ENCODE data around the gene GATA2.

GATA2 gene

DNA sequence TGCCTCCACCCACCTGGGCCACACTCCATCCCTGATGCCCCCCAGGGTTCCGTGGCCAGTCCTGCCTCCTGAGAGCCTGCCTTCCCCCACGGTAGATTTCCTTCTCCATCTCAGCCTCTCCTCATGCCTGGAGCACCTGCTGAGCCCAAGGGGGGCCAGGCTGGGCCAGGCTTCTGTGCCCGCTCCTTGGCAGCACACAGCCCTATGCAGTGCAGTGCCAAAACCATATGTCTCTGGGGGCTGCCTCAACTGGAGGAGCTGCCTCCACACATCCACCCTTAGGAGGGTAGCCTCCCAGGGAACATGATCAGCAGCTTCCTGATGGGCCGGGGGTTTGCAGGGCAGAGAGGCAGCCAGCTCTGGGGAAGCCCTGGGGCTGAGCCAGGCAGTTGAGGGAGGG lies 24.6 kb upstream of the GATA2 start:
- Histone ChIP-seq H3K9me3 (ENCODE audit: control insufficient read depth in 2 of 2, low read length in 2 of 2) (peaks cover 0 to 3% of the 10 kb centered on the region in 2 donors), H3K27ac (ENCODE audit: low read length) (no peak overlapping the region), H3K9ac (ENCODE audit: low read length in 2 of 2) (no peak overlapping the region), H3K4me1 (ENCODE audit: control insufficient read depth, insufficient read depth, low read length) (no peaks in the 10 kb centered on the region), H3K36me3 (ENCODE audit: control insufficient read depth in 2 of 2, insufficient read depth in 2 of 2, low read length in 2 of 2) (no peaks in the 10 kb centered on the region), H3K4me3 (ENCODE audit: low read length in 2 of 2) (no peak overlapping the region), H3K27me3 (ENCODE audit: control insufficient read depth in 1 of 2, insufficient read depth in 2 of 2, low read length in 2 of 2) (peaks cover 16 to 26% of the 10 kb centered on the region in 2 donors)

DNA sequence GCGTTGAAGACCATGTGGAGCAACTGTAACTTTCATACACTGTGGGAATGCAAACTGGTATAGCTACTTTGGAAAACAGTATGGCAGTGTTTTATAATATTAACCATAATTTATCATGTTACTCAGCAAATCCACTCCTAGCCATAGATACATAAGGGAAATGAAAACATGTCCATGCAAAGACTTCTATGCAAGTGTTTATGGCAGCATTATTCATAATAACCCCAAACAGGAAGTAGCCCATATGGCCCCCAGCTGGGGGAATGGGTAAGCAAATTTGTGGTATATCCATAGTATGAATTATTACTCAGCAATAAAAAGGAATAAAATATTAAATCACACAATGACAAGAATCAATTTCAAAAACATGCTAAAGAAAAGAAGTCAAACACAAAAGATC lies 23.0 kb upstream of the GATA2 start:
- Histone ChIP-seq H3K9ac (ENCODE audit: low read length in 2 of 2) (no peak overlapping the region), H3K4me3 (ENCODE audit: low read length in 2 of 2) (no peak overlapping the region), H3K27me3 (ENCODE audit: control insufficient read depth in 1 of 2, insufficient read depth in 2 of 2, low read length in 2 of 2) (peaks cover 11 to 25% of the 10 kb centered on the region in 2 donors), H3K27ac (ENCODE audit: low read length) (no peak overlapping the region), H3K36me3 (ENCODE audit: control insufficient read depth in 2 of 2, insufficient read depth in 2 of 2, low read length in 2 of 2) (no peaks in the 10 kb centered on the region), H3K4me1 (ENCODE audit: control insufficient read depth, insufficient read depth, low read length) (no peaks in the 10 kb centered on the region), H3K9me3 (ENCODE audit: control insufficient read depth in 2 of 2, low read length in 2 of 2) (peaks cover 0 to 3% of the 10 kb centered on the region in 2 donors)

DNA sequence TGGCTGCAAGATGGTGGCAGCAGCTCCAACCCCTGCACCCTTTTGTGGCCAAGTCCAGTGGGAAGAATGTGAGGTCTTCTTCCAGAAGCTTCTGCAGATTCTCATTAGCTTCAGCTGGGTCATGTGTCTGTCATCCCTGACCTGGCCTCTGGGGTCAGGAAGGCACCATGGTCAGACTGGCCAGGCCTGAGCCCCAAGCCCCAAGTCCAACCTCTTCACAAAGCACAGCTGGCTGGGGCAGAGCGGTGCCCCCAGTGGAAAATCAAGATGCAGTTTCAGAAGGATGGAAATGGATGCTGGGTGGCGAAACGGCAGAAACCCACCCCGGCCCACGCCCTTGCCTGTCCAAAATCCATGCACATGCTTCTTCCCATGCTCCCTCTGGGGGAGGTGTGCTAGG lies 15.9 kb upstream of the GATA2 start:
- Histone ChIP-seq H3K9ac (ENCODE audit: low read length in 2 of 2) (no peak overlapping the region), H3K27ac (ENCODE audit: low read length) (no peak overlapping the region), H3K4me1 (ENCODE audit: control insufficient read depth, insufficient read depth, low read length) (no peaks in the 10 kb centered on the region), H3K36me3 (ENCODE audit: control insufficient read depth in 2 of 2, insufficient read depth in 2 of 2, low read length in 2 of 2) (no peaks in the 10 kb centered on the region), H3K4me3 (ENCODE audit: low read length in 2 of 2) (no peak overlapping the region), H3K27me3 (ENCODE audit: control insufficient read depth in 1 of 2, insufficient read depth in 2 of 2, low read length in 2 of 2) (peaks cover 0 to 25% of the 10 kb centered on the region in 2 donors), H3K9me3 (ENCODE audit: control insufficient read depth in 2 of 2, low read length in 2 of 2) (peaks cover 0 to 6% of the 10 kb centered on the region in 2 donors)

DNA sequence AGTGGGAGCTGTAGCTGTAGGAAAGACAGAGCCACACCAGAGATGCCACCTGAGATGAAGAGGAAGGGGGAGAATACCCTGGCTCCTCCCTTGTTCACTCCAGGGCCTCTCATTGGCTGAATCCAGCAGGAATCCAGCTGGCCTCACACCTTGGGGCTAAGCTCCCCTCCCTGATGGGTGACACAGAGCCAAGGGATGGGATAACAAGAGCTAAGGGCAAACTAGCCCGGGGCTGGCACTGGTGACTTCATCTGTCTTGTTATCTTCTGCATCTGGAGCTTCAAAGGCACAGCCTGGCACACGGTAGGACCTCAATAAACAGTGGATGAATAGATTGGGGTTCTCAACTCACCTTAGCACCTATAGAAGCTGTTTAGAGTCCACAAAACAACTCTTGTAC lies 13.8 kb upstream of the GATA2 start:
- Histone ChIP-seq H3K27ac (ENCODE audit: low read length) (no peak overlapping the region), H3K27me3 (ENCODE audit: control insufficient read depth in 1 of 2, insufficient read depth in 2 of 2, low read length in 2 of 2) (peaks cover 0 to 26% of the 10 kb centered on the region in 2 donors), H3K9ac (ENCODE audit: low read length in 2 of 2) (no peak overlapping the region), H3K4me1 (ENCODE audit: control insufficient read depth, insufficient read depth, low read length) (no peaks in the 10 kb centered on the region), H3K36me3 (ENCODE audit: control insufficient read depth in 2 of 2, insufficient read depth in 2 of 2, low read length in 2 of 2) (no peaks in the 10 kb centered on the region), H3K9me3 (ENCODE audit: control insufficient read depth in 2 of 2, low read length in 2 of 2) (peaks cover 0 to 6% of the 10 kb centered on the region in 2 donors), H3K4me3 (ENCODE audit: low read length in 2 of 2) (no peak overlapping the region)

DNA sequence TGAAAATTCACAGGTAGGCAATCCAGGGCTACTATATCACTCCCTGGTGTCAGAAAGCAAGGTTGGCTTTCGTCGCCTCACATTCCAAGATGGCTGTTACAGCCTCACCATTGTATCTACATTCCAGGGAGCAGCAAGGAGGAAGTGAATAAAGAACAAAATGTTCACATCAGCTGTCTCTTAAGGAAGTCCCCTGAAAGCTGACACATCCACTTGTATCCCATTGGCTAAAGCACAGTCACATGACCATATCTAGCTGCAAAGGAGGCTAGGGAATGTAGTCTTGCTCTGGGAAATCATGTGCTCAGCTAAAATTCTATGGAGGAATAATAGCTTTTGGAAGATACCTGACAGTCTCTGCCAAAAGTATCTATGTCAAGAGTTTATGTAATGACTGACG lies 12.8 kb upstream of the GATA2 start:
- Histone ChIP-seq H3K9ac (ENCODE audit: low read length in 2 of 2) (no peak overlapping the region), H3K9me3 (ENCODE audit: control insufficient read depth in 2 of 2, low read length in 2 of 2) (peaks cover 0 to 6% of the 10 kb centered on the region in 2 donors), H3K27me3 (ENCODE audit: control insufficient read depth in 1 of 2, insufficient read depth in 2 of 2, low read length in 2 of 2) (peaks cover 2 to 26% of the 10 kb centered on the region in 2 donors), H3K4me3 (ENCODE audit: low read length in 2 of 2) (no peak overlapping the region), H3K36me3 (ENCODE audit: control insufficient read depth in 2 of 2, insufficient read depth in 2 of 2, low read length in 2 of 2) (no peaks in the 10 kb centered on the region), H3K4me1 (ENCODE audit: control insufficient read depth, insufficient read depth, low read length) (no peaks in the 10 kb centered on the region), H3K27ac (ENCODE audit: low read length) (no peak overlapping the region)

DNA sequence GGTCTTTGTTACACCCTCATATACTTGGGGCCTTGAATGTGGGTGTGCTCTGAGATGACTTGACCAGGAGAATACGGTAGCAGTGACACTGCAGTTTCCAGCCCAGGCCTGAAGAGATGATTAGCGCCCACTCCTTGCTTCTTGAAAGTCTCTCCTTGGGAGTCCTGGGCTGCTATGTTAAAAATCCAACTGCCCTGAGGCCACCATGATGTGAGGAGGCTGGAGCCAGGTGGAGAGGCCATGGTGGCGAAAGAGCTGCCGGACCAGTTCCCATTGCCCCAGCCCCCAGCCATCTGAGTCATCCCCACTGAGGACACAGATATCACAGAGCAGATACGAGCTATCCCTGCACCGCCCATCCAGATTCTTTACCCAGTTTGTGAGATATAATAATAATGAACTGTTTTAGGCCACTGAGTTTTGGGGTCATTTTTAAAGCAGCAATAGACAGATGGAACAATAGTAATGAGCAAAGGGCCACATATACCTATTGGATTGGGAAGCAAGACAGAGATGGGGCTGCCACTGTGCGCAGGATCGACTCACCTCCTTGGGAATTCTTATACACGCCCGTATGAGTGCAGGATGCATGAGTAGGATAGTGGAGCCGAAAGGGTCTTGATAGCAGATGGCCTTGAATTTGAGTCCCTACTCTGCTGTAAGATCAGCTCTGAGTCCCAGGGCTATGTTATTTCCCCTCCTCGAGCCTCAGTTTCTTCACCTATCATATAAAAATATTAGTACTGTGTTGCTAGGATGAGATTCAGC lies 12.1 kb upstream of the GATA2 start:
- no peak overlapping the region for H3K27ac ChIP-seq (ENCODE audit: low read length)
- H3K4me3 ChIP-seq (ENCODE audit: low read length in 2 of 2), result no peak overlapping the region
- no peaks in the 10 kb centered on the region for H3K4me1 ChIP-seq (ENCODE audit: control insufficient read depth, insufficient read depth, low read length)
- peaks cover 0 to 6% of the 10 kb centered on the region in 2 donors for H3K9me3 ChIP-seq (ENCODE audit: control insufficient read depth in 2 of 2, low read length in 2 of 2)
- no peak overlapping the region for H3K9ac ChIP-seq (ENCODE audit: low read length in 2 of 2)
- H3K36me3 ChIP-seq (ENCODE audit: control insufficient read depth in 2 of 2, insufficient read depth in 2 of 2, low read length in 2 of 2), result no peaks in the 10 kb centered on the region
- H3K27me3 ChIP-seq (ENCODE audit: control insufficient read depth in 1 of 2, insufficient read depth in 2 of 2, low read length in 2 of 2), result peaks cover 5 to 26% of the 10 kb centered on the region in 2 donors

DNA sequence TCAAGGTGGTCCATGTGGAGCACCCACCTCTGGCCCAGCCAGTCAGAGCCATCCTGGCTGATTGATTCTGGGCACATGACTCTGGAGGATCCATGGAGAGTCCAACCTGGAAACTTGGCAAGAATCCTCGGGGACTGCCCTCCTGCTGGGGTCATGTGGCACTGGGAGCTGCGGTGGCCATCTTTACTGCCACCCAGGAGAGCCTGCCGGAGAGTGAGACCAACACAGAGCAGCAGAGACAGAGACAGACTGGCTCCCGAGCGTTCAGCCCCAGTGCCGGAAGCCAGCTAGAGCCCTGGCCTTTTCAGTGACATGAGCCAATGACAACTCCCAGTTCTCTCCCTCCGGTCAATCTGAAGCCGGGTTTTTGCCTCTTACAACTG lies 11.5 kb upstream of the GATA2 start:
- no peak overlapping the region for H3K9ac ChIP-seq (ENCODE audit: low read length in 2 of 2)
- no peaks in the 10 kb centered on the region for H3K36me3 ChIP-seq (ENCODE audit: control insufficient read depth in 2 of 2, insufficient read depth in 2 of 2, low read length in 2 of 2)
- H3K4me1 ChIP-seq (ENCODE audit: control insufficient read depth, insufficient read depth, low read length), result no peaks in the 10 kb centered on the region
- peaks cover 10 to 30% of the 10 kb centered on the region in 2 donors for H3K27me3 ChIP-seq (ENCODE audit: control insufficient read depth in 1 of 2, insufficient read depth in 2 of 2, low read length in 2 of 2)
- H3K9me3 ChIP-seq (ENCODE audit: control insufficient read depth in 2 of 2, low read length in 2 of 2), result peaks cover 0 to 6% of the 10 kb centered on the region in 2 donors
- H3K4me3 ChIP-seq (ENCODE audit: low read length in 2 of 2), result no peak overlapping the region
- H3K27ac ChIP-seq (ENCODE audit: low read length), result no peak overlapping the region

DNA sequence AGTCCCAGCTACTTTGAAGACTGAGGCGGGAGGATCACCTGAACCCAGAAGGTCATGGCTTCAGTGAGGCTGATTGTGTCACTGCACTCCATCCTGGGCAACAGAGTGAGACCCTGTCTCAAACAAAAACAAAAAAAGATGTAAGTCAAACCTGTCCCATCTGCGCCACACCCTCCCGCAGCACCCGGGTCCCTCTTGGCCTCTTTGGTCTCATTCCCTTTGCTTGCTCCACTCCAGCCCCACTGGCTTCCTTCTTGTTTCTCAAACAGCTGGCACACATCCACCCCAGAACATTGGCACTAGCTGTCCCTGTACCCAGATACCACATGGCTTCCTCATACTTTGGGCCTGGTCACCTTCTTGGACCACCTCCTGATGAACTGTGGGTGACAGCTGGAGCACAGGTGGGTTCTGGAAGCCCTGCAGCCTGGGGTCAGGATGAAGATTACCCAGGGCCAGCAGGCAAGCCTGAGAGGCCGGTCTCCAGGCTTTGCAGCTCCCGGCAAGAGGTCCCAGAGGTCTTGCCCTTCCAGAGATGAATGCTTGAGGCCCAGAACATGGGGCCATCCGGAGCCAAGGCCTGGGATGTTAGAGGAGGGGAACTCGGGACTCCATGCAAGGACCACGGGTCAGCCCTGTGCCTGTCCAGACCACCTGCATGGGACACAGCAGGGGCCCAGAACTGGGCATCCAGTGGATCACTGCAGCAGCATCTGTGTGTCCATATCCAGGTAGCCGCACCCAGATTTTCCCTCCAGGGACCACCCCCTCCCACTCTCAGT lies 10.9 kb upstream of the GATA2 start:
- Histone ChIP-seq H3K9ac (ENCODE audit: low read length in 2 of 2) (no peak overlapping the region), H3K4me3 (ENCODE audit: low read length in 2 of 2) (no peak overlapping the region), H3K27ac (ENCODE audit: low read length) (no peak overlapping the region), H3K4me1 (ENCODE audit: control insufficient read depth, insufficient read depth, low read length) (no peaks in the 10 kb centered on the region), H3K27me3 (ENCODE audit: control insufficient read depth in 1 of 2, insufficient read depth in 2 of 2, low read length in 2 of 2) (peaks cover 16 to 32% of the 10 kb centered on the region in 2 donors), H3K9me3 (ENCODE audit: control insufficient read depth in 2 of 2, low read length in 2 of 2) (peaks cover 0 to 6% of the 10 kb centered on the region in 2 donors), H3K36me3 (ENCODE audit: control insufficient read depth in 2 of 2, insufficient read depth in 2 of 2, low read length in 2 of 2) (no peaks in the 10 kb centered on the region)

DNA sequence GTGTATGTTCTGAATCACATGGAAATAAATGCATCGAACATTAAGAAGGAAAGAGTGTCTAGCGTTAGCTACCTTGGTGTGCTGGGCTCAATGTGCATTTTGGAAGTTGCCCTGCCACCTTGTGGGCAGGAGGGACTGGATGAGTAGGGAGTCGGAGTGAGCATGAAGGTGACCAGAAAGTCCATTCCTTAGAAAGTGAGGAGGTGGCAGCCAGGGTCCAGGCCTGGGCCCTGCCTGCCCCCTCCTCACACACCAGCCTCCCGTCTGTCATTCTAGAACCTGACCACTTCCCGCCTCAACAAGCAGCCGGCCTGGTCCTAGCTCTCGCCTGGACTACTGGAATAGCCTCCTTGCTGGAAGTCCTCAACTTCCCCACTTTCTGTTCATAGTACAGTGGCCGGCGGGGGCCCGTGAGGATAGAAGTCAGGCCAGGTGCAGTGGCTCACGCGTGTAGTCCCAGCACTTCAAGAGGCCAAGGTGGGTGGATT lies 10.2 kb upstream of the GATA2 start:
- H3K4me3 ChIP-seq (ENCODE audit: low read length in 2 of 2), result no peak overlapping the region
- no peak overlapping the region for H3K9ac ChIP-seq (ENCODE audit: low read length in 2 of 2)
- no peaks in the 10 kb centered on the region for H3K4me1 ChIP-seq (ENCODE audit: control insufficient read depth, insufficient read depth, low read length)
- H3K27me3 ChIP-seq (ENCODE audit: control insufficient read depth in 1 of 2, insufficient read depth in 2 of 2, low read length in 2 of 2), result peaks cover 24 to 39% of the 10 kb centered on the region in 2 donors
- peaks cover 0 to 6% of the 10 kb centered on the region in 2 donors for H3K9me3 ChIP-seq (ENCODE audit: control insufficient read depth in 2 of 2, low read length in 2 of 2)
- H3K27ac ChIP-seq (ENCODE audit: low read length), result no peak overlapping the region
- H3K36me3 ChIP-seq (ENCODE audit: control insufficient read depth in 2 of 2, insufficient read depth in 2 of 2, low read length in 2 of 2), result no peaks in the 10 kb centered on the region

DNA sequence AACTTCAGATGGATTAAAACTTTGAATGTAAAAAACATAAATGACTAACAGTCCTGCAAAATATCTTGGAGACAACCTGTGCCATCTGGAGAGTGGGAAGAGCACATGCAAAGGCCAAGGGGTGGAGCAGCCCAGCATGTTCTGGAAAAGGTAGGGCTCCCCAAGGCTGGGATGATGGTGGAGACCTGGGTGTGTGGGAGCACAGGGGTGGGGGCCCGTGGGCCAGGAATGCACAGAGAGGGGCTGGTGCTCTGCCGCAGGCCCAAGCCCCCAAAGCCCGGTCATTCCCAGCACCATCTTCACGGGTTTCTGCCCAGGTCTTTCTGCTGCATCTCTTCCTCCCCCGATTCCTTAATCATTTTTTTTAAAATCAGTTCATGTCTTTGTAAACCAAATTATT lies 9.7 kb upstream of the GATA2 start:
- Histone ChIP-seq H3K4me1 (ENCODE audit: control insufficient read depth, insufficient read depth, low read length) (peaks cover 3% of the 10 kb centered on the region), H3K27me3 (ENCODE audit: control insufficient read depth in 1 of 2, insufficient read depth in 2 of 2, low read length in 2 of 2) (peaks cover 27 to 39% of the 10 kb centered on the region in 2 donors), H3K27ac (ENCODE audit: low read length) (no peak overlapping the region), H3K9ac (ENCODE audit: low read length in 2 of 2) (no peak overlapping the region), H3K9me3 (ENCODE audit: control insufficient read depth in 2 of 2, low read length in 2 of 2) (peaks cover 0 to 6% of the 10 kb centered on the region in 2 donors), H3K4me3 (ENCODE audit: low read length in 2 of 2) (no peak overlapping the region), H3K36me3 (ENCODE audit: control insufficient read depth in 2 of 2, insufficient read depth in 2 of 2, low read length in 2 of 2) (no peaks in the 10 kb centered on the region)

Data from stomach smooth muscle (tissue), 2 donors.